Coronary artery (tissue), 2 donors: ENCODE results near the gene UBXN10.

Experiments used
- DNase-seq: peaks from one replicate; pipeline ENCODE4 v3.0.0-alpha.2; 2017; ENCODE audit warnings: low spot score
- H3K27ac ChIP-seq, 2 donors: fragments of 200-600 bp; sonication (generic); one replicate each; pipeline ENCODE4 v1.5.1; 2016 to 2019
- H3K4me3 ChIP-seq: fragments of 200-600 bp; sonication (generic); 2 replicates; pipeline ENCODE4 v1.5.1; 2016; ENCODE audit warnings: mild to moderate bottlenecking, moderate library complexity
- TF ChIP-seq, protein P1 (sequence below): fragments of 200-600 bp; sonication (generic); IDR thresholded peaks from one replicate; pipeline ENCODE4 v1.5.1; 2019; ENCODE audit warnings: antibody characterized with exemption

The UBXN10 gene

DNA sequence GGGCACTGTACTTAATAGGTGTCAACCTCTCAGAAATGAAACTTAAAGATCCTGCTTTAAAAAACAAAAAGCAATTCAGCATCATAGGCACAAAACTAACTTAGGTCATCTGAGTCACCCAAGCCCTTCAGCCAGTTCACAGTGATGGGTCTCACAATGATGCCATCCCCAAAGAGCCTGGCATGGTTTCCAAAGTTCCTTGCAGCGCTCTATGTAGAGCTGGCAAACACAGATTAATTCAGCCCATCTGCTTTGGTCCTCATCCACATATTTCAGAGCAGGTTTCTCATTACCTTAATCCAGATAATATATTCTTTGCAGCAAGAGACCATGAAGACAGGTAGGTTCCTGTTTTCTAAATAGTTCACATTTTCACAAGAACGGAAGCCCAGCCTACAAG, 15.1 kb downstream of the UBXN10 start:
- TF ChIP-seq, protein P1, sequence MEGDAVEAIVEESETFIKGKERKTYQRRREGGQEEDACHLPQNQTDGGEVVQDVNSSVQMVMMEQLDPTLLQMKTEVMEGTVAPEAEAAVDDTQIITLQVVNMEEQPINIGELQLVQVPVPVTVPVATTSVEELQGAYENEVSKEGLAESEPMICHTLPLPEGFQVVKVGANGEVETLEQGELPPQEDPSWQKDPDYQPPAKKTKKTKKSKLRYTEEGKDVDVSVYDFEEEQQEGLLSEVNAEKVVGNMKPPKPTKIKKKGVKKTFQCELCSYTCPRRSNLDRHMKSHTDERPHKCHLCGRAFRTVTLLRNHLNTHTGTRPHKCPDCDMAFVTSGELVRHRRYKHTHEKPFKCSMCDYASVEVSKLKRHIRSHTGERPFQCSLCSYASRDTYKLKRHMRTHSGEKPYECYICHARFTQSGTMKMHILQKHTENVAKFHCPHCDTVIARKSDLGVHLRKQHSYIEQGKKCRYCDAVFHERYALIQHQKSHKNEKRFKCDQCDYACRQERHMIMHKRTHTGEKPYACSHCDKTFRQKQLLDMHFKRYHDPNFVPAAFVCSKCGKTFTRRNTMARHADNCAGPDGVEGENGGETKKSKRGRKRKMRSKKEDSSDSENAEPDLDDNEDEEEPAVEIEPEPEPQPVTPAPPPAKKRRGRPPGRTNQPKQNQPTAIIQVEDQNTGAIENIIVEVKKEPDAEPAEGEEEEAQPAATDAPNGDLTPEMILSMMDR: no peak
- no peak overlapping the region for H3K27ac ChIP-seq
- no peak for DNase-seq
- H3K4me3 ChIP-seq: no peak overlapping the region

DNA sequence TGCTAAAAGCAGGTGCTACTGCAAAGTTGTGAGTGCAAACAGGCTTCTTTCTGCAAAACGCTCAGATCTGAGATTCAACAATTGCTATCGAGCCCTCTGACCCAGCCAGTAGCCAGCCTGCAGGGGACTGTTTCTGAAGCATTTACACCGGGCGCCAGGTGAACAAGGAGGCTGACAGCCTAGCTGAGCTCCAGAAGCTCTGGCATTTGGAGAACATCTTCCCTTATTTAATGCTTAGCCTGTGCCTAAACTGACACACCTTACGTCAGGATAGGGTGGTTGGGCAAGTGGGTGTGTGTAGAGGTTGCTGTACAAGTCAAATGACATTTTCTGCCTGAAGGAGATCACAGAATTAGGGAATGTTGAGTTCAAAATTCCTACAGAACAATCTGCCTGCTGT, 16.3 kb downstream of the UBXN10 start:
- TF ChIP-seq, protein P1: no peak
- H3K4me3 ChIP-seq: no peak overlapping the region
- no peak for DNase-seq
- H3K27ac ChIP-seq: no peak overlapping the region

GRCh38 chr1:20207546-20207945, 21.6 kb downstream of the UBXN10 start:
- Histone ChIP-seq H3K4me3 (no peak overlapping the region), H3K27ac (no peak overlapping the region)
- TF ChIP-seq, protein P1: no peak
- no peak for DNase-seq

DNA sequence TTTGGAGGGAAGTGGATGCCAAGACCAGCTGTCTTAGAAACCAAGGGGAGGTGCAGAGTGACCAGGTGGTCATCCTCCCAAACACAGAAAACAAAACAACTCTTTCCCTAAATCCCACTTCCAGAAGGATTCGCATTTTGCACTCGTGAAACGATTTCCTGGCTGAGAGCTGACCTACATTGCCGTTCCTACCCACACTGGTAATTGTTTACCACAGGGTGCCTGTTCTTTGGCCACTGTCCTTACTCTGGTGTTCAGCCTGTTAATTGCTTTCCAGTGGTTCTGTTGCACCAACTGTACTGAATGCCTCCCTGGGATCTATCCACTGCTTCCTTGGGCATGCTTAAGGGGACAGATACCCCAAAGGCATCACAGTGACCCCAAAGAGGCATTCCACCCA, 23.6 kb downstream of the UBXN10 start:
- TF ChIP-seq, protein P1: no peak
- H3K27ac ChIP-seq: no peak overlapping the region

DNA sequence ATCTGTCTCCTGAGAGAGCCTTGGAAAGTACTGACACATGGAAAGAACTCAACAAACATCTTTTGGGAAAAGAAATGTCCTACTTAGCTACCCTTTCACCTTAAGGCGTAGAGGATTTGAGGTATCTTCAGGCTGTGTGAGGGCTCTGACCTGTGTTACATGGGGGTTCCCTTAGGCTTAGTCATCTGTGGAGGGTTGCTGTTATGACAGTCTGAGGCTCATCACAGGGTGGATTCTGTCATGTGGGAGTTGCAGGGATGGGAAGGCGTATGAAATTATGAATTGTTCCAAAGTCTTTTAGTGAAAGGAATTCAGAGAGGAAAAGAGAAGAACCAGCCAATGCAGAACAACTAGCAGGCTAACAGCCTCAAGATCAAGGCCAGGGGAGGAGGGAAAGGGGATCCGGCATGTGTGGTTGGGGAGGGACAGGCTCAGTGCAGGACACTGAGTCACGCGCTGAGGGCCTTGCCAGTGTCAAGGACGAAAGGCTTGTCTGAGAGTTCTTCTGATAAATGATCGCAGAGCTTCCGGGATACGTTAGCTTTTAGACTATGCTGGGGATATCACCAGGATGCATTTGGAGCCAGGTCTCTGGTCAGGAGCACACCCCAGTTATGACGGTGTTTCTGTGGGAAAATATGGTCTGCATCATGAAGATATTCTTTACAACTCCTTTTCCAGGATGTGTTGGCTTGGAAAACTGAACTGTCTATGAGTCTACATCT, 25.0 kb downstream of the UBXN10 start:
- Histone ChIP-seq H3K27ac (no peak overlapping the region), H3K4me3 (no peak overlapping the region)
- no peak for DNase-seq
- TF ChIP-seq, protein P1: no peak

More for the DNA sequence above, 23.6 kb downstream of the UBXN10 start:
- DNase-seq: no peak
- no peak overlapping the region for H3K4me3 ChIP-seq

DNA sequence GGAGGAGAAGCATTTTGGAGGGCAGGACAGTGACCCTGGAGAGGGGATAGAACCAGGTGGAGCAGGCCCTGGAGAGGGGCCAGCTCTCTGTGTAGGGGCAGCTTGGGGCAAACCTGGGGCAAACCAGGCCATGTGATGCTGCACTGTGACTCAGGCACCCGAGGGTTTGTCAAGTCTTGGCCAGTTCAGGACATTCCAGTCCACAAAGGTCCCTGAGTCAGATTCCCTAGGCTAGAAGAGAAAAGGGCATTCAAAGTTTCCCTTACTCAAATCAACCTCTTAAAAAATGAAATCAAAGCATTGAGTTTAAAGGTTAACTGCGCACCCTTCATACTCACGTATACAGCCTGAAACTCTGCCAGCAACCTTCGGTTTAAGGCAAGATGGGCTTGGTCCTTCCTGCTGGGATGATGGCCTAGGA, 25.6 kb downstream of the UBXN10 start:
- DNase-seq: no peak
- TF ChIP-seq, protein P1: no peak
- no peak overlapping the region for H3K27ac ChIP-seq
- H3K4me3 ChIP-seq: no peak overlapping the region

GRCh38 chr1:20212085-20212684, 26.3 kb downstream of the UBXN10 start:
- Histone ChIP-seq H3K27ac (no peak overlapping the region), H3K4me3 (no peak overlapping the region)
- DNase-seq: no peak
- TF ChIP-seq, protein P1: no peak
